GM18508 (cell line): ENCODE data around the gene ZBTB20.
"Not testable (repeated sequence)": the region's sequence is repeated elsewhere in the genome, so short reads cannot be mapped to it uniquely, and the experiment has no call there.

Experiments used
- ATAC-seq: cut with Tn5 transposase; IDR thresholded peaks from one replicate; pipeline ENCODE4 v1.9.1; 2021; ENCODE audit warnings: moderate number of reproducible peaks; ENCODE audit not compliant: insufficient read depth, unreplicated experiment

ZBTB20 gene

GRCh38 chr3:115146418-115147328 lies at the start of gene ZBTB20:
TSS of gene ZBTB20 (minus strand) at chr3:115147288.
- no peak for ATAC-seq

- ATAC-seq = no peak
These were observed 47.4 kb upstream of the ZBTB20 start for GRCh38 chr3:115194476-115194875.

GRCh38 chr3:115190747-115191146 lies 43.7 kb upstream of the ZBTB20 start:
- ATAC-seq = no peak

- peak; percentile 100 for ATAC-seq
These were observed 40.2 kb upstream of the ZBTB20 start for GRCh38 chr3:115187149-115187757.

- peak; percentile 24 for ATAC-seq
These were observed 39.5 kb upstream of the ZBTB20 start for GRCh38 chr3:115186351-115187148.

GRCh38 chr3:115184859-115185572 lies 37.9 kb upstream of the ZBTB20 start:
- ATAC-seq = not testable (repeated sequence)

- not testable (repeated sequence) for ATAC-seq
These were observed 31.8 kb upstream of the ZBTB20 start for GRCh38 chr3:115178930-115179329.

- no peak for ATAC-seq
These were observed 22.7 kb upstream of the ZBTB20 start for GRCh38 chr3:115169808-115170207.

- no peak for ATAC-seq
These were observed 18.6 kb upstream of the ZBTB20 start for GRCh38 chr3:115165701-115166100.

GRCh38 chr3:115165266-115165665 lies 18.2 kb upstream of the ZBTB20 start:
- no peak for ATAC-seq

- no peak for ATAC-seq
These were observed 17.5 kb upstream of the ZBTB20 start for GRCh38 chr3:115164374-115165221.

- no peak for ATAC-seq
These were observed 15.7 kb upstream of the ZBTB20 start for GRCh38 chr3:115162759-115163158.

GRCh38 chr3:115161866-115162265 lies 14.8 kb upstream of the ZBTB20 start:
- ATAC-seq = no peak

GRCh38 chr3:115161168-115161834 lies 14.2 kb upstream of the ZBTB20 start:
- ATAC-seq = no peak

- peak; percentile 100 for ATAC-seq
These were observed 13.2 kb upstream of the ZBTB20 start for GRCh38 chr3:115160295-115160694.

- ATAC-seq = no peak
These were observed 9.1 kb upstream of the ZBTB20 start for GRCh38 chr3:115156046-115156654.

- no peak for ATAC-seq
These were observed 7.5 kb upstream of the ZBTB20 start for GRCh38 chr3:115154611-115155010.

- no peak for ATAC-seq
These were observed 4.8 kb upstream of the ZBTB20 start for GRCh38 chr3:115151921-115152320.
